NCI-H1092 (cell line): ENCODE measurements around the gene ZFPM1.

Experiments
- DNase-seq: peaks from one replicate; lab custom pipeline; 2025; lab: John Stamatoyannopoulos, UW

Gene ZFPM1

DNA sequence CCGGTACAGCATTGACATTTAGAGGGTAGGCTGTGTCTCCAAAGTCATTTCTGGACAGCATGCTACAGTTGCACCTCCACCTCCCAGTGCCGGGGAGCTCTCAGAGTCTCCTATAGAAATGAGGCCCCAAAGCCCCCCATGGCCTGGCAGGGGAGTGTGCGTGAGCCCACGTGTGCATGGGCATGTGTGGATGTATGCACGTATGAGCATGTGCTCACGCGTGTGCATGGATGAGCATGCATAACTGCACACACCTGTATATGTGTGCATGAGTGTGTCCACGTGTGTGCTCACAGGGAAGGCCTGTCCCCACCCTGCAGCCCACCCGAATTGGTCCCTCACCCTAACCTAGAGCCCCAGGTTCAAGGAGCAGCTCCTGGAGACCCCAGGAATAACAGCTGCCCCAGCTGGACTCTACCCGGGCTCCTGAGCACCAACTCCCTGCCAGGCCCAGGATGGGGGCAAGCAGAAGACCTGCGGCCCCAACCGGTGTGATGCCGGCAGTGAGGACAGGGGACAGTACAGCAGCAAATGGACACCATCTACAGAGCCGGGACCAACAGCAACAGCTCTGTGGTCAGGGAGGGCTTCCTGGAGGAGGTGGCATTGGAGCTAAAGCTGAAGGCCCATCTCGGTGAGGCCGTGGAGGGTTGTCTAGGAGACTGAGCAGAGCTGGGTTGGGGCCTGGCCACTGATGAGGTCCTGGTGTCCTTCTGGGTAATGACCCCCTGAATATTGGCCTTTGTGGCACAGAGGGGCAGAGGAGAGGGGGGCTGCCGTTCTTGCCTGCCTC is 35.2 kb upstream of the ZFPM1 start:
- no peak for DNase-seq

GRCh38 chr16:88418869-88419268 is 34.2 kb upstream of the ZFPM1 start:
- no peak for DNase-seq

DNA sequence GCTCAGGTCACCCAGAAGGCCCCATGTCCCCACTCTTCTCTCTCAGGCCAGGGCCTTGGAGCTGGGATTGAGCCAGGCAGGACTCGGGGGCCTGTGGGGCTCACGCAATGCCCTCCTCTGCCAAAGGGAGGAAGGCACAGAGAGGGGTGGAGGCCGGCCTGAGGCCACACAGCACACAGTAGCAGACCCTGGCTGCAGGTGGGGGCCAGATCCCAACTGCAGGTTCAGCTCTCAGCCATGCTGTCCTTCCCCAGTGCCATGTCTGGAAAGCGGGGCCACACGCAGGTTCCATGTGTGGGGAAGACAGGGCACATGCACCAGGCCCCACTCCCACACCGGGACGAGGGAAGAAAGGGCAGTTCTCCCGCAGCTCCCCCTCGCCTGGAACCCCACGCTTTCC is 33.3 kb upstream of the ZFPM1 start:
- no peak for DNase-seq

DNA sequence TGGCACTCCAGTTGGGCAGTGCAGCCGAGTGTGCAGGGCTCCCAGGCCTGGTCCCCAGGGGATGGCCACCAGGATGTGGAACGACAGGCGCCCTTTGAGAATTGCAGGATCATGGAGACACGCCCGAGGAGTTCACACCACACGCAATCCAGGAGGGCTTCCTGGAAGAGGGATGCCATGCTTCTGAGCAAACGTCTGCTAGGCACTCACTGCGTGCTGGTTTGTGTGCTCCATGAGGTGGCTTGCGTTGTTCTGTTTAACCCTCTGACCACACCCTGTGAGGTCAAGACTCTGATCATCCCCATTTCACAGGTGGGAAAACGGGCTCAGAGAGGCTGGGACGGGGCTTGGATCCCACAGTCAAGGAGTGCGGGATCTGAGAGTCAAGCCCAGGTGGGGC is 32.6 kb upstream of the ZFPM1 start:
- DNase-seq: no peak

GRCh38 chr16:88421301-88421700 is 31.8 kb upstream of the ZFPM1 start:
- DNase-seq: no peak

GRCh38 chr16:88421871-88422433 is 31.1 kb upstream of the ZFPM1 start:
- no peak for DNase-seq

DNA sequence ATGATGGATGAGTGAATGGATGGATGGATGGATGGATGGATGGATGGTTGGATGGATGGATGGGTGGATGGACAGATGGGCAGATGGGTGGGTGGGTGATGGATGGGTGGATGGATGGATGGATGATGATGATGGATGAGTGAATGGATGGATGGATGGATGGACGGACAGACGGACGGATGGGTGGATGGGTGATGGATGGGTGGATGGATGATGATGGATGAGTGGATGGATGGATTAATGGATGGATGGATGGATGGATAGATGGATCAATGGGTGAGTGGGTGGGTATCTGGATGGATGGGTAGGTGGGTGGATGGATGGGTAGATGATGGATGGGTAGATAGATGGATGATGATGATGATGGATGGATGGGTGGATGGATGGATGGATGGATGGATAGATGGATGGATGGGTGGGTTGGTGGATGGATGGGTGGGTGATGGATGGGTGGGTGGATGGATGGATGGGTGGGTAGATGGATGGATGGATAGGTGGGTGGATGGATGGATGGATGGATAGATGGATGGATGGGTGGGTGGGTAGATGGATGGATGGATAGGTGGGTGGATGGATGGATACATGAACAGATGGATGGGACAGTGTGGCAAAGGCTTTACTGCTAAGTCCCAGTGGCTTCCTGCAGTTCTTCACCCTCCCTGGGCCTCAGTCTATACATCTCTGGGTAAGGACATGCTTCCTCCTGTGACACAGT is 30.2 kb upstream of the ZFPM1 start:
- no peak for DNase-seq

DNA sequence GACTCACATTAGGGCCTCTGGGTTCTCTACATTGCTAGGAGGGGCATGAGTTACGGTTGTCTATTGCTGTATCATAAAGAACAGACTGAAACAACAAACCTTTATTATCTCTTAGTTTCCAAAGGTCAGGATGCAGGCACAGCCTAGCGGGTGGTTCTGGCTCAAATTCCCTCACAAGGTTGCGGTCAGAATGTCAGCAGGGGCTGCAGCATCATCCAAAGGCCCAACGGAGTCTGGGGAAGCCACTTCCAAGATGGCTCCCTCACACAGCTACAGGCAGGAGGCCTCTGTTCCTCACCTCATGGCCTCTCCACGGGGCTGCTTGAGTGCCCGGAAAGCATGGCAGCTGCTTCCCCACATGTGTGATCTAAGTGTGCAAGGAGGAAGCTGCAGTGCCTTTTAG is 29.6 kb upstream of the ZFPM1 start:
- no peak for DNase-seq

GRCh38 chr16:88424587-88425235 is 28.4 kb upstream of the ZFPM1 start:
- DNase-seq: no peak

- no peak for DNase-seq
These were observed 27.1 kb upstream of the ZFPM1 start for GRCh38 chr16:88426018-88426417.

DNA sequence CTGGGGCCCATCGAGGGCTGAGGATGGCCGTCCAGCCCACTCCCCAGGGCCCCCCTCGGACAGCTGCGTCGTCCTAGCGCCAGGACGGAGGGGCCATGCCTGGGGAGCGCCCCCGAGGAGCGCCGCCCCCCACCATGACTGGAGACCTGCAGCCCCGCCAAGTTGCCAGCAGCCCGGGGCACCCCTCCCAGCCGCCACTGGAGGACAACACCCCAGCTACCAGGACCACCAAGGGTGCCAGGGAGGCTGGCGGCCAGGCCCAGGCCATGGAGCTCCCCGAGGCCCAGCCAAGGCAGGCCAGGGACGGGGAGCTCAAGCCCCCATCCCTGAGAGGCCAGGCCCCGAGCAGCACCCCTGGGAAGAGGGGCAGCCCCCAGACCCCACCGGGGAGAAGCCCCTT is 25.7 kb upstream of the ZFPM1 start:
- no peak for DNase-seq

DNA sequence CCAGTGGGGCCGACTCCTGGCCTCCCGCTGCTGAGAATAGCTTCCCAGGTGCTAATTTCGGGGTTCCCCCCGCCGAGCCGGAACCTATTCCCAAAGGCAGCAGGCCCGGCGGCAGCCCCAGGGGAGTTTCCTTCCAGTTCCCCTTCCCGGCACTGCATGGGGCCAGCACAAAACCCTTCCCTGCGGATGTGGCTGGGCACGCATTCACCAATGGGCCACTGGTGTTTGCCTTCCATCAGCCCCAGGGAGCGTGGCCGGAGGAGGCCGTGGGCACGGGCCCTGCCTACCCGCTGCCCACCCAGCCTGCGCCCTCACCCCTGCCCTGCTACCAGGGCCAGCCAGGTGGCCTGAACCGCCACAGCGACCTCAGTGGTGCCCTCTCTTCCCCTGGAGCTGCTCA is 24.9 kb upstream of the ZFPM1 start:
- no peak for DNase-seq

DNA sequence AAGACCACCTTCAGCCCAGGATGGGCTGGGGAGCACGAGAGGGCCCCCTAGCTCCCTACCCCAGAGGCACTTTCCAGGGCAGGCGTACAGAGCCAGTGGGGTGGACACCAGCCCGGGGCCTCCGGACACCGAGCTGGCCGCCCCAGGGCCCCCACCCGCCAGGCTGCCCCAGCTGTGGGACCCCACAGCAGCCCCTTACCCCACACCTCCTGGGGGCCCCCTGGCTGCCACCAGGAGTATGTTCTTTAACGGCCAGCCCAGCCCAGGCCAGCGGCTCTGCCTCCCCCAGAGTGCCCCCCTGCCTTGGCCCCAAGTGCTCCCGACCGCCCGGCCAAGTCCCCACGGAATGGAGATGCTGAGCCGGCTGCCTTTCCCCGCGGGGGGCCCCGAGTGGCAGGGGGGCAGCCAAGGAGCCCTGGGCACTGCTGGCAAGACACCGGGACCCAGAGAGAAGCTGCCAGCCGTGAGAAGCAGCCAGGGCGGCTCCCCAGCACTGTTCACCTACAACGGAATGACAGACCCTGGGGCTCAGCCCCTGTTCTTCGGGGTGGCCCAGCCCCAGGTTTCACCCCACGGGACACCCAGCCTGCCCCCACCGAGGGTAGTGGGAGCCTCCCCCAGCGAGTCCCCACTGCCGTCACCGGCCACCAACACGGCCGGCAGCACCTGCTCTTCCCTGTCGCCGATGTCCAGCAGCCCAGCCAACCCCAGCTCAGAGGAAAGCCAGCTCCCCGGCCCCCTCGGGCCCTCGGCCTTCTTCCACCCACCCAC is 24.3 kb upstream of the ZFPM1 start:
- DNase-seq: no peak

GRCh38 chr16:88429387-88430184 is 23.5 kb upstream of the ZFPM1 start:
- DNase-seq: no peak

DNA sequence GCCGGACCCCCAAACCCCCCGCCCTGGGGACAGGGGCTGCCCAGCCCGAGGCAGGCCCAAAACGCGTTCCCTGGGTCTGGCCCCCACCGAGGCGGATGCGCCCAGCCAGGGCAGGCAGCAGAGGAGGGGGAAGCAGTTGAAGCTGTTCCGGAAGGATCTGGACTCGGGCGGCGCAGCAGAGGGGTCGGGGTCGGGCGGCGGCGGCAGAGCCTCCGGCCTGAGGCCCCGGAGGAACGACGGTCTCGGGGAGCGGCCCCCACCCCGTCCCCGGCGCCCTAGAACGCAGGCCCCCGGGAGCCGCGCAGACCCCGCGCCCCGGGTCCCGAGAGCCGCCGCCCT is 22.9 kb upstream of the ZFPM1 start:
- DNase-seq: no peak

- DNase-seq: no peak
These were observed 22.3 kb upstream of the ZFPM1 start for GRCh38 chr16:88430524-88431446.

DNA sequence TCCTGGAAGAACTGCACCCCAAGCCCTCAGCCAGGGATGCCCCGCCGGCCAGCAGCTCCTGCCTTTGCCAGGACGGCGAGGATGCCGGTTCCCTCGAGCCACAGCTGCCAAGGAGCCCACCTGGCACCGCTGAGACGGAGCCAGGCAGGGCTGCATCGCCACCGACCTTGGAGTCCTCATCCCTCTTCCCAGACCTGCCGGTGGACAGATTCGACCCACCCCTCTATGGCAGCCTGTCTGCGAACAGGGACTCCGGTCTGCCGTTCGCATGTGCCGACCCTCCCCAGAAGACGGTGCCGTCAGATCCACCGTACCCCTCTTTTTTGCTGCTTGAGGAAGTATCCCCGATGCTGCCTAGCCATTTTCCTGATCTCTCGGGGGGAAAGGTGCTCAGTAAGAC is 21.4 kb upstream of the ZFPM1 start:
- DNase-seq: no peak

DNA sequence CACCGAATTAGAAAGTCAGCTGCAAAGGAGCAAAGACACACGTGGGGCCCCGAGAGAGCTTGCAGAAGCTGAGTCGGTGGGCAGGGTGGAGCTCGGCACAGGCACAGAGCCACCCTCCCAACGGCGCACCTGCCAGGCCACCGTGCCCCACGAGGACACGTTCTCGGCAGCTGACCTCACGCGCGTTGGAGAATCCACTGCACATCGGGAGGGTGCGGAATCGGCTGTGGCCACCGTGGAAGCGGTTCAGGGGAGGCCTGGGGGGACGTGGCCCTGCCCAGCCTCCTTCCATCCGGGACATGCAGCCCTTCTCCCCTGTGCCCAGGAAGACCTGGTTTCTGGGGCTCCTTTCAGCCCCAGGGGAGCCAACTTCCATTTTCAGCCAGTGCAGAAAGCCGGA is 20.9 kb upstream of the ZFPM1 start:
- no peak for DNase-seq

GRCh38 chr16:88432753-88433152 is 20.3 kb upstream of the ZFPM1 start:
- no peak for DNase-seq

DNA sequence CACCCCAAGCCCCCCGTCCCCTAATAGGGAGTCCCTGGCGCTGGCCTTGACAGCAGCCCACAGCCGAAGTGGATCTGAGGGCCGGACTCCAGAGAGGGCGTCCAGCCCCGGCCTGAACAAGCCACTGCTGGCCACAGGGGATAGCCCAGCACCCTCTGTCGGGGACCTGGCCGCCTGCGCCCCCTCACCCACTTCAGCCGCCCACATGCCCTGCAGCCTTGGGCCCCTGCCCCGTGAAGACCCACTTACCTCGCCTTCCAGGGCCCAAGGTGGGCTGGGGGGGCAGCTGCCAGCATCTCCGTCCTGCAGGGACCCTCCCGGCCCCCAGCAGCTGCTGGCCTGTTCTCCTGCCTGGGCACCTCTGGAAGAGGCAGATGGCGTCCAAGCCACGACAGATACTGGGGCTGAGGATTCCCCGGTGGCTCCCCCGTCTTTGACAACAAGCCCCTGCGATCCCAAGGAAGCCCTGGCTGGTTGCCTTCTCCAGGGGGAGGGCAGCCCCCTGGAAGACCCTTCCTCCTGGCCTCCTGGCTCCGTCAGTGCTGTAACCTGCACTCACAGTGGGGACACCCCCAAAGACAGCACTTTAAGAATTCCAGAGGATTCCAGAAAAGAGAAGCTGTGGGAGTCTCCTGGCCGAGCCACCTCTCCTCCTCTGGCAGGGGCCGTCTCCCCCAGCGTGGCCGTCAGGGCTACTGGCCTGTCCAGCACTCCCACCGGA is 19.3 kb upstream of the ZFPM1 start:
- DNase-seq: no peak
